Type B pancreatic cell (in vitro differentiated cells): ENCODE data around the gene CCDC159. TPM values are rescaled to one million over a fixed set of nuclear protein-coding genes. Genes with fewer than 3 reads are reported as not detected.
"Not testable (repeated sequence)": the region's sequence is repeated elsewhere in the genome, so short reads cannot be mapped to it uniquely, and the experiment has no call there.

ENCODE experiments used
- DNase-seq: peaks from one replicate; pipeline ENCODE4 v3.0.0; 2021; ENCODE audit warnings: mixed read lengths; ENCODE audit not compliant: unreplicated experiment; ENCODE audit errors: extremely low spot score
- H3K27ac Mint-ChIP-seq: 2 replicates; pipeline ENCODE4 v1.8.0; 2021; ENCODE audit warnings: mild to moderate bottlenecking, mixed read lengths
- H3K27me3 Mint-ChIP-seq: 2 replicates; pipeline ENCODE4 v1.8.0; 2021; ENCODE audit warnings: mixed read lengths
- H3K36me3 Mint-ChIP-seq: 2 replicates; pipeline ENCODE4 v1.8.0; 2021; ENCODE audit warnings: mixed read lengths
- H3K4me1 Mint-ChIP-seq: one replicate; pipeline ENCODE4 v1.8.0; 2021; ENCODE audit warnings: mixed read lengths; ENCODE audit not compliant: unreplicated experiment
- H3K4me3 Mint-ChIP-seq: 2 replicates; pipeline ENCODE4 v1.8.0; 2021; ENCODE audit warnings: mild to moderate bottlenecking, mixed read lengths
- H3K9me3 Mint-ChIP-seq: 2 replicates; pipeline ENCODE4 v1.8.0; 2021; ENCODE audit warnings: mixed read lengths
- long read RNA-seq: library from polyadenylated mRNA; unstranded; transcript quantifications from one replicate; pipeline ENCODE4 v2.0.0, GENCODE V29; 2020
- total RNA-seq: library from RNA; stranded (reverse); gene quantifications from 2 replicates; pipeline ENCODE4 v1.2.1, GENCODE V29; 2021; ENCODE audit warnings: low replicate concordance
- TF ChIP-seq, protein P1 (sequence below): fragments of 200-600 bp; sonication (generic); conservative IDR thresholded peaks from 2 replicates; pipeline ENCODE4 v1.5.0; 2021; ENCODE audit warnings: antibody characterized with exemption, mild to moderate bottlenecking

Gene CCDC159
- total RNA-seq = 9.6 and 12.1 TPM in 2 replicates
- long read RNA-seq, partial matches to known transcripts = 1 of 3 reads
- long read RNA-seq, other reads (novel, unspliced or antisense) = 1 of 3 reads

- no peaks in the 10 kb centered on the region for H3K9me3 Mint-ChIP-seq
- H3K36me3 Mint-ChIP-seq = no peaks in the 10 kb centered on the region
- peak within 1 kb of the TSS; percentile 97 for H3K27ac Mint-ChIP-seq
- TF ChIP-seq, protein P1, sequence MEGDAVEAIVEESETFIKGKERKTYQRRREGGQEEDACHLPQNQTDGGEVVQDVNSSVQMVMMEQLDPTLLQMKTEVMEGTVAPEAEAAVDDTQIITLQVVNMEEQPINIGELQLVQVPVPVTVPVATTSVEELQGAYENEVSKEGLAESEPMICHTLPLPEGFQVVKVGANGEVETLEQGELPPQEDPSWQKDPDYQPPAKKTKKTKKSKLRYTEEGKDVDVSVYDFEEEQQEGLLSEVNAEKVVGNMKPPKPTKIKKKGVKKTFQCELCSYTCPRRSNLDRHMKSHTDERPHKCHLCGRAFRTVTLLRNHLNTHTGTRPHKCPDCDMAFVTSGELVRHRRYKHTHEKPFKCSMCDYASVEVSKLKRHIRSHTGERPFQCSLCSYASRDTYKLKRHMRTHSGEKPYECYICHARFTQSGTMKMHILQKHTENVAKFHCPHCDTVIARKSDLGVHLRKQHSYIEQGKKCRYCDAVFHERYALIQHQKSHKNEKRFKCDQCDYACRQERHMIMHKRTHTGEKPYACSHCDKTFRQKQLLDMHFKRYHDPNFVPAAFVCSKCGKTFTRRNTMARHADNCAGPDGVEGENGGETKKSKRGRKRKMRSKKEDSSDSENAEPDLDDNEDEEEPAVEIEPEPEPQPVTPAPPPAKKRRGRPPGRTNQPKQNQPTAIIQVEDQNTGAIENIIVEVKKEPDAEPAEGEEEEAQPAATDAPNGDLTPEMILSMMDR = peak; percentile 25
- H3K27me3 Mint-ChIP-seq = no peaks in the 10 kb centered on the region
- H3K4me3 Mint-ChIP-seq = peak within 1 kb of the TSS; percentile 98
- DNase-seq = peak; percentile 98
- H3K4me1 Mint-ChIP-seq = peaks cover 28% of the 10 kb centered on the region
Measured at GRCh38 chr19:11346104-11346940, at the start of gene CCDC159, which contains the start of gene TMEM205. CCDC159 (plus strand) TSS chr19:11346519; CDS start chr19:11346607, 88 bp downstream. TMEM205 (minus strand) TSS chr19:11346268; CDS start chr19:11345619, 649 bp downstream.

DNA sequence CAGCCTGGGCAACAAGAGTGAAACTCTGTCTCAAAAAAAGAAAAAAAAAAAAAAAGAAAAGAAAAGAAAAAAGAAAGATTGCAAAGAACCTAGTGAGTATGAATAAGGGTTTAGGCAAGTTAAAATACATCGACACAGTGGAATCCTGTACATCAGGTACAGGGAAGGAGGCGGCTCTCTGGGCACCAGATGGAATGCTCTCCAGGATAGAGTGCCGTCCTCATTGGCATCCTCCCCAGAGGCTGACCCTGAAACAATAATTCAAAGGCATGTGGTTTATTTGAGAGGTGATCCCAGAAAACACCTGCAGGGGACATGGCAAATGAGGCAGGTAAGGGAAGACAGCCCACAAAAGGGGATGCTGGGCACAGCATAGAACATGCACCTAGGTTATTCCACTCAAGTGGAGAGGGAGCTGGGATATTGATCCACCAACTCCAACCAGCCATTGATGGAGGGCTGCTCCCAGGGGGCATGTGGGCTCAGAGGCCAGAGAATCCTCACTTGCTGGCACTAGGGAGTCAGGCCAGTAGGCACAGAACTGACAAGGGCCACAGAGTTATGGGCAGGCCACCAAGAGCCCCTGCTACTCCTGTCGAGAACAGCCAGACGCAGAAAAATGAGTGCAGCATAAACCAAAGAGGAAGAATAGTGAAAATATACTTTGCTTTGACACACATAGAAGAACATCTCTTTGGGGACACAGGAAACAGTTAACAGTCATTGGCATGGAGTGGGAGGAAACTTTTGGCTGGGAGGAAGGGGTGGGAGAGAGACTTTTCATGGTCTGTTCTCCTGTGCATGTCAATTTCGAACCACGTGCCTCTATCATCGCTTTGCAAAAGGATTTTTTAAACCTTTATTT lies 46.1 kb upstream of the CCDC159 start:
- no peaks in the 10 kb centered on the region for H3K9me3 Mint-ChIP-seq
- H3K27ac Mint-ChIP-seq = no peak overlapping the region
- no peak overlapping the region for H3K4me3 Mint-ChIP-seq
- DNase-seq = no peak
- TF ChIP-seq, protein P1 = no peak
- H3K27me3 Mint-ChIP-seq = no peaks in the 10 kb centered on the region
- H3K4me1 Mint-ChIP-seq = no peaks in the 10 kb centered on the region
- no peaks in the 10 kb centered on the region for H3K36me3 Mint-ChIP-seq

DNA sequence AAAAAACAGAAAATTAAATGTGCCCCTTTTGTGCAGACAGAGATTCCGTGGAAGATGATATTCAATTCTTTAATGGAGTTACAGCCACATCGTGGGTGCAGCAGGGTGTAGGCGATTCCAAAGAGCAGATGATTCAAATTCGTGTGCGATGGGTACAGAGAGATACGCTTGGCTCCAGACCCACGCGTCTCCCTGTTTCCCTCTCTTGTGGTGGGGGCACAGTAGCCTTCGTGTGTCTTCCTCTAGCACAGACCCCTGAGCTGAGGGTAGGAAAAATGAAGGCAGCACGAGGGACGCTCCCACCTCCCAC lies 45.6 kb upstream of the CCDC159 start:
- Mint-ChIP-seq H3K36me3 (no peaks in the 10 kb centered on the region), H3K4me1 (no peaks in the 10 kb centered on the region), H3K4me3 (no peak overlapping the region), H3K9me3 (no peaks in the 10 kb centered on the region), H3K27me3 (no peaks in the 10 kb centered on the region), H3K27ac (no peak overlapping the region)
- DNase-seq = no peak
- TF ChIP-seq, protein P1 = no peak

DNA sequence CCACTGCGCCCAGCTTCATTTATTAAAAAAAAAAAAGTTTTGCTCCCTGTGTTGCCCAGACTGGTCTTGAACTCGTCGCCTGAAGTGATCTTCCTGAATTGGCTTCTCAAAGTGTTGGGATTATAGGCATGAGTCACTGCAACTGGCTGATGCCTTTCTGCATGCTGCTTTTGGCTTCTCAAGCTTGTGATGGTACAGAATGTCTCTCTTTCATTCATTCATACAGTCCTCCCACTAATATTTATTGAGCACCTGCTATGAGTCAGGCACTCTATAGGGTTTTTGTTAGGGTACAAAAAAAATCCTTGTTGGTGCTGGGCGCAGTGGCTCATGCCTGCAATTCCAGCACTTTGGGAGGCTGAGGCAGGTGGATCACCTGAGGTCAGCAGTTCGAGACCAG lies 41.4 kb upstream of the CCDC159 start:
- H3K4me1 Mint-ChIP-seq = no peaks in the 10 kb centered on the region

GRCh38 chr19:11306337-11306736 lies 40.0 kb upstream of the CCDC159 start:
- no peak for DNase-seq
- Mint-ChIP-seq H3K27me3 (no peaks in the 10 kb centered on the region), H3K4me3 (no peak overlapping the region), H3K4me1 (no peaks in the 10 kb centered on the region), H3K9me3 (no peaks in the 10 kb centered on the region), H3K27ac (no peak overlapping the region), H3K36me3 (no peaks in the 10 kb centered on the region)
- TF ChIP-seq, protein P1 = no peak

More for the DNA sequence above, 41.4 kb upstream of the CCDC159 start:
- Mint-ChIP-seq H3K9me3 (no peaks in the 10 kb centered on the region), H3K36me3 (no peaks in the 10 kb centered on the region), H3K4me3 (no peak overlapping the region), H3K27ac (no peak overlapping the region), H3K27me3 (no peaks in the 10 kb centered on the region)
- DNase-seq = no peak
- TF ChIP-seq, protein P1 = no peak

- Mint-ChIP-seq H3K4me1 (peaks cover 33% of the 10 kb centered on the region), H3K27ac (peak overlapping the region; percentile 77)
- H3K27me3 Mint-ChIP-seq, DNase-seq, H3K36me3 Mint-ChIP-seq, H3K4me3 Mint-ChIP-seq, H3K9me3 Mint-ChIP-seq: not testable (repeated sequence)
Measured at GRCh38 chr19:11320278-11320995, 25.9 kb upstream of the CCDC159 start.
